A673 (cell line): ENCODE measurements around the gene SVIL. TPM values are rescaled to one million over a fixed set of nuclear protein-coding genes. Genes with fewer than 3 reads are reported as not detected.

ENCODE experiments used
- BruUV-seq: library from RNA; stranded (reverse); fragments of 400-500 nt; replicated peaks from 2 replicates; lab custom pipeline; 2021; lab: Mats Ljungman, UMichigan
- CTCF ChIA-PET: fragments of 300-600 bp; sonication (Branson Sonifier 250); formaldehyde crosslinking; loops from one replicate; lab custom pipeline; 2022; ENCODE audit warnings: antibody characterized with exemption; lab: Charles Lee
- POLR2A ChIA-PET: fragments of 300-600 bp; sonication (Branson Sonifier 250); formaldehyde crosslinking; loops from one replicate; lab custom pipeline; 2022; ENCODE audit warnings: antibody characterized with exemption; ENCODE audit not compliant: low non-redundant PET; lab: Charles Lee
- DNase-seq: peaks from one replicate; pipeline ENCODE4 v3.0.0-alpha.2; 2015; ENCODE audit warnings: low spot score
- H3K27ac ChIP-seq: fragments of 200-600 bp; sonication (generic); 2 replicates; pipeline ENCODE4 v1.5.1; 2016; ENCODE audit warnings: mixed run types, low read depth, mild to moderate bottlenecking, mixed read lengths, antibody characterized with exemption, low read length; ENCODE audit not compliant: poor library complexity, severe bottlenecking
- H3K27me3 ChIP-seq: fragments of 200-600 bp; sonication (generic); replicated peaks from 2 replicates; pipeline ENCODE4 v1.6.1; 2017; ENCODE audit warnings: mixed run types, low read depth, mild to moderate bottlenecking, mixed read lengths, antibody characterized with exemption, low read length; ENCODE audit not compliant: insufficient read depth, poor library complexity
- H3K36me3 ChIP-seq: fragments of 200-600 bp; sonication (generic); 2 replicates; pipeline ENCODE4 v1.6.1; 2016; ENCODE audit warnings: mixed run types, mild to moderate bottlenecking, mixed read lengths, antibody characterized with exemption, low read length; ENCODE audit not compliant: insufficient read depth, poor library complexity, severe bottlenecking
- H3K4me1 ChIP-seq: fragments of 200-600 bp; sonication (generic); 2 replicates; pipeline ENCODE4 v1.6.1; 2017; ENCODE audit warnings: mixed run types, mild to moderate bottlenecking, mixed read lengths, antibody characterized with exemption, low read length; ENCODE audit not compliant: insufficient read depth, poor library complexity, severe bottlenecking
- H3K4me3 ChIP-seq: fragments of 200-600 bp; sonication (generic); 2 replicates; pipeline ENCODE4 v1.5.1; 2016; ENCODE audit warnings: low read depth, mixed run types, mild to moderate bottlenecking, mixed read lengths, low read length; ENCODE audit not compliant: poor library complexity, severe bottlenecking
- H3K9me3 ChIP-seq: fragments of 200-600 bp; sonication (generic); 2 replicates; pipeline ENCODE4 v1.6.1; 2016; ENCODE audit warnings: mixed run types, low read depth, mild to moderate bottlenecking, mixed read lengths, antibody characterized with exemption, low read length; ENCODE audit not compliant: poor library complexity, severe bottlenecking
- EZH2 ChIP-seq: fragments of 200-600 bp; sonication (generic); IDR thresholded peaks from 2 replicates; pipeline ENCODE4 v1.6.1; 2017; ENCODE audit warnings: borderline replicate concordance, low read depth, mild to moderate bottlenecking, mixed read lengths, antibody characterized with exemption, low read length; ENCODE audit not compliant: poor library complexity, severe bottlenecking
- intact Hi-C: fragments of 100-400 bp; cut with micrococcal nuclease; formaldehyde crosslinking; loops from one replicate; pipeline ENCODE4 v1.10.0; 2022; ENCODE audit not compliant: unreplicated experiment
- total RNA-seq: library from RNA; stranded (reverse); gene quantifications from 2 replicates; pipeline ENCODE4 v1.2.3, GENCODE V29; 2021
- TF ChIP-seq, protein P1 (sequence below): fragments of 300-800, 200-600 bp; sonication (generic); conservative IDR thresholded peaks from 2 replicates; pipeline ENCODE4 v1.5.1; 2017; ENCODE audit warnings: low read depth, mild to moderate bottlenecking, antibody characterized with exemption, low read length, moderate library complexity, mixed read lengths

SVIL gene
- total RNA-seq, 1 experiment from 2014 or later = 31.9 TPM

GRCh38 chr10:29495366-29495765 lies 139.4 kb downstream of the SVIL start:
- ChIA-PET POLR2A (no interaction called here), CTCF (interaction anchor here (0.6 to 2.4 kb wide), 4 partner anchors 13 to 811 kb away, joined by 3 to 12 read pairs (median 6); no protein-coding TSS in a partner anchor)
- Histone ChIP-seq H3K36me3 (peaks cover 4% of the 10 kb centered on the region), H3K4me1 (peaks cover 12% of the 10 kb centered on the region), H3K4me3 (no peak overlapping the region), H3K27ac (peak overlapping the region; percentile 48), H3K9me3 (no peaks in the 10 kb centered on the region), H3K27me3 (no peaks in the 10 kb centered on the region)
- TF ChIP-seq, protein P1, sequence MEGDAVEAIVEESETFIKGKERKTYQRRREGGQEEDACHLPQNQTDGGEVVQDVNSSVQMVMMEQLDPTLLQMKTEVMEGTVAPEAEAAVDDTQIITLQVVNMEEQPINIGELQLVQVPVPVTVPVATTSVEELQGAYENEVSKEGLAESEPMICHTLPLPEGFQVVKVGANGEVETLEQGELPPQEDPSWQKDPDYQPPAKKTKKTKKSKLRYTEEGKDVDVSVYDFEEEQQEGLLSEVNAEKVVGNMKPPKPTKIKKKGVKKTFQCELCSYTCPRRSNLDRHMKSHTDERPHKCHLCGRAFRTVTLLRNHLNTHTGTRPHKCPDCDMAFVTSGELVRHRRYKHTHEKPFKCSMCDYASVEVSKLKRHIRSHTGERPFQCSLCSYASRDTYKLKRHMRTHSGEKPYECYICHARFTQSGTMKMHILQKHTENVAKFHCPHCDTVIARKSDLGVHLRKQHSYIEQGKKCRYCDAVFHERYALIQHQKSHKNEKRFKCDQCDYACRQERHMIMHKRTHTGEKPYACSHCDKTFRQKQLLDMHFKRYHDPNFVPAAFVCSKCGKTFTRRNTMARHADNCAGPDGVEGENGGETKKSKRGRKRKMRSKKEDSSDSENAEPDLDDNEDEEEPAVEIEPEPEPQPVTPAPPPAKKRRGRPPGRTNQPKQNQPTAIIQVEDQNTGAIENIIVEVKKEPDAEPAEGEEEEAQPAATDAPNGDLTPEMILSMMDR = no peak
- TF ChIP-seq EZH2 = no peak
- BruUV-seq = no TSS peak
- DNase-seq = peak; percentile 62
- intact Hi-C loops = loop anchor here (5.0 kb wide), 2 partner anchors 48 to 118 kb away; no protein-coding TSS in a partner anchor

DNA sequence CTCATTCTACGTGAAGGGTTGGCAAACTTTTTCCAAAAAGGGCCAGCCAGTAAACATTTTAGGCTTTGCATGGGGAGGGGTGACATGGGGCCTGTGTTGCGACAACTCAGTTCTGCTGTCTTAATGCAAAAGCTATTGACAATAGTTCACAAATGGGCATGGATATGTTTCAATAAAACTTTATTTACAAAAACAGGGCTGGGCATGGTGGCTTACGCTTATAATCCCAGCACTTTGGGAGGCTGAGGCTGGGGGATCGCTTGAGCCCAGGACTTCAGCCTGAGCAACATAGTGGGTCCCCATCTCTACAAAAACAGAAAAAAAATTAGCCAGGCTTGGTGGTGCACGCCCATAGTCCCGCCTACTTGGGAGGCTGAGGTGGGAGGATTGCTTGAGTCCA lies 141.1 kb downstream of the SVIL start:
- intact Hi-C loops = no loop called here
- DNase-seq = no peak

DNA sequence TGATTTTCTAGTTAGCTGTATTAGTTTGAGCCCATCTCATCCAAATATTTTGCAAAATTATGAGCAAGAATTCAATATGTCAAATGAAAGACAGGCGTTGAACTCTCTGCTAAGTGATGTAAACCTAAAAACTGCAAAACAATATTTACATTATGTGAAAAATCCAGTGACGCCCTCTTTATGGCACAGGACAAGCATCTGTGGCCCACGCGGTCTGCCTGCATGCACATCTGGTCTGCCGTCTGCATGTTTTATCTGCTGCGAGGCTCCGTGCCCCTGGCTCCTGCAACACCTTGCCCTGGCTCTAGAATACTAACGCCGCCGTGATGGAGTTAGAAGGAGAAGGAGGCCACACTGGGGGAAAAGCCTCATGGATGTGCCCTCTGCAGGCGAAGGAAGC lies 142.0 kb downstream of the SVIL start:
- POLR2A ChIA-PET = no interaction called here
- TF ChIP-seq, protein P1 = no peak
- no peak for TF ChIP-seq EZH2
- no TSS peak for BruUV-seq
- Histone ChIP-seq H3K27me3 (no peaks in the 10 kb centered on the region), H3K4me3 (no peak overlapping the region), H3K4me1 (peaks cover 12% of the 10 kb centered on the region), H3K27ac (peak overlapping the region; percentile 19), H3K9me3 (no peaks in the 10 kb centered on the region), H3K36me3 (peaks cover 8% of the 10 kb centered on the region)
- intact Hi-C loops = no loop called here
- CTCF ChIA-PET = no interaction called here
- DNase-seq = no peak

More for the DNA sequence above, 141.1 kb downstream of the SVIL start:
- CTCF ChIA-PET = no interaction called here
- H3K4me3 ChIP-seq = no peak overlapping the region
- TF ChIP-seq, protein P1 = no peak
- TF ChIP-seq EZH2 = no peak
- POLR2A ChIA-PET = no interaction called here
- H3K4me1 ChIP-seq = peaks cover 12% of the 10 kb centered on the region
- no TSS peak for BruUV-seq
- peaks cover 4% of the 10 kb centered on the region for H3K36me3 ChIP-seq
- H3K27me3 ChIP-seq = no peaks in the 10 kb centered on the region
- H3K27ac ChIP-seq = no peak overlapping the region
- H3K9me3 ChIP-seq = no peaks in the 10 kb centered on the region
